GM18858 (cell line): Measurements from ENCODE around the gene HOXB6.

Experiments used
- ATAC-seq: cut with Tn5 transposase; IDR thresholded peaks from one replicate; pipeline ENCODE4 v1.9.1; 2021; ENCODE audit not compliant: unreplicated experiment

Gene HOXB6

DNA sequence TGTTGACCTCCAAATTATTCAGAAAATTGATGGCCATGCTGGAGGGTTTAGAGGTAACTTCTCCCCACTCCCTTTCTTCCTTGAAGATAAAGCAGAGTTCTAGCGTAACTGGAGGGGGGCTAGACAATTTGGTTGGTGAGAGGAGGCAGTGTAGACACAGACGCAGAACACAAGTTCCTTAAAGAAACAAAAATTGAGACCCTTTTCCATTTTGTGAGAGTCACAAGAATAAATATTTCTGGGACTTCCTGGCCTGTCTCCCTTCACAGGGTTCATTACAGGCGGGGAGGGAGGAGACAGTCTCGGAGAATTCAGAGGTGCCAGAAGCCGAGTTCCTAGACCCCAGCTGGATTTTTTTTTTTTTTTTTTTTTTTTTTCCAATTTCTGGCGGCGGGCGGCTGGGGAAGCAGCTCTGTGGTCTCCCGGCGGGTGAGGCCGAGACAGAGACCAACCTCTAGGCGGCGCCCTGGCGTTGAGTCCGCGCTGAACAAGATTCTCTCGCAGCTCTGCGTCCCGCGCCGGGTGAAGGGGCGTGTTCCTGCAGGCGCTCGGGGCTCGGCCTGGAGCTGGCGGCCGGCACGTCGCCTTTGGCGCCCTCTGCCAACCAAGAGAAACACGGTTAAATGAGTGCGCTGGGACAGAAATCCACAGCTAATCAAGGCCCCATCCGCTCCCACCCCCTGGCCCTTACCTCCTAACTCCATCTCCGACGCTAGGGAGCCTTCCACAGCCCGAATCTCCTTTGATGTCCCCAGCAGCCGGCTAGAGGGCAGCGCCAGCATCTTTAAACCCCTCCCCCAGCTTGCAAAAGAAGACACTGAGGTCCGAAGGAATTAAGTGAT lies 31.6 kb upstream of the HOXB6 start:
- ATAC-seq: no peak

DNA sequence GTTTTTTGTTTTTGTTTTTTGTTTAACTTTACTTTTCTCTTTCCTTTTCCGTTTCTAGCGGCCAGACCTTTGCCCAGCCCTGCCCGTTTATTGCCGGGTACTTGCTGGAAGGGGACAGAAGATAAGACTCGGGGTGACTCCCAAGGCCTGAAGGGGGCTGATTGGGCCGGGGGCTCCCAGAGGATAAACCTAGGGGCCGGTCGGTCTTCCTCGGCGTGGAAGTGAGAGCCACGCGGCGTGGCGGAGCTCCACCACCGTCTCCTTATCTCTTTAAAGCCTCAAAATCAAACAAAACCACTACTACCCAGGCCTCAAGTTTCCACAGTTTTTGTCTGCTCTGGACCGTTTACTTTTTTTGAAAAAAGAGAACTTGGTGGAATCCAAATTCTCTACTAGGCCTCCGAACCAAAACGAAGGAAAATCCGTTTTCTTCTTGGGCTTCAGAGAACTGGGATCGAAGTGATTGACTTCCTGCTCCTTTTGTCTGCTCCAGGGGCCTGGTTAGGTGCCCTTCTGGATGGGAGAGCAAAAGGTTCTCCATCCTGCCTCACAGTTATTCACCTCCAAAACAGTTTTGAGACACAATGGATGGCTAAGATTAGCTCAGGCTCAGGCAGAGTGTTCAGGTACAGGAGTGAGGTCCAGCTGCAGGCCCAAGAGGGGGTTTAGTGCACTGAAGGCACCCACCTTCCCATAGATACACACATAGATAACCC lies 29.9 kb upstream of the HOXB6 start:
- no peak for ATAC-seq

DNA sequence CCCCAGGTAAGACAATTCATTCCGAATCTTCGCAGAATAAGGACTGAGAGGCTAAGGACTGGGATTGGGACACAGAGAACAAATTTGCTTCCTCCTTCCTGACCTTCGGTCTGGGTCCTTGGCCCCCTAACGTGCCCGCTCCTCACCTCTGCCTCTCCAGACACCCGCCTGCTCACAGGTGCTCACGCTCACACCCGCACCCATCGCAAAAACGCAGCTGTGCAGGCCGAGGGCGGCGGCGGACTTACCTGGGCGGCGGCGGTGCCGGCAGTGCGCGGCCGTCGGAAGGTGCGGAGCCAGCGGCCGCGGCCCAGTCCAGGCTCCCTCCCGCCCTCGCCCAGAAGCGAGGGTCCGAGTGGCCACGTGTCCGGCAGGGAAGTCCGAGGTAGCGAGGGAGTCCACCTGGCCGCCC lies 28.5 kb upstream of the HOXB6 start:
- no peak for ATAC-seq

DNA sequence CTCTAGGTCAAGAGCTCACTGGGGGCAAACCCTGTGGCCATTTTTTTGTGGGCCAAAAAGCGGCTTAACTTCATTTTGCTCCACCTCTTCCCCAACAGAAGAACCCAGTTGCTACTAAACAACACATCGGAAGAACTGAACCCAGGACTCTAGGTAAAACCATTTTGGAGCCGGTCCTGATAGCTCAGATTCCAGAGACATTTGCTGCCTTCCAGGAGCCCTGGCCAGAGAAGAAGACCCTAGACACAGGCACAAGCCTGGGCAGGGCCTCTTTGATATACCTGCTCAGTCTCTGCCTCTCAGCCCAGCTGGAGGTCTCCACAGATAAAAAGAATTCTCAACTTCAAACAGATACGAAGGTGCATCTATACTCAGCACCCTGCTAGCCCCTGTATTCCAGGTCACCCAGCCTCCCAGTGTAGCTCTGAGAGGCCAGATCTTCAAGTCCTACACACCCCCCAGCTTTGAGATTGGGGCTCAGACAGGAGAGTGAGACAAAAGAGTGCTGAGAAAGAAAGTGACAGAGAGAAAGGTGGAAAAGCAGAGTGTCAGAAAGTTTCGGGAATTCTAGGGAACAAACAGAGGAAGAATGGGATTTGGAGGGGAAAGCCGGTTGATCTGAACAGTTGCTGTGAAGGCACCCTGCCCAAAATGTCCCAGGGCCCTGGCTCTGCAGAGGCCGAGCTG lies 27.9 kb upstream of the HOXB6 start:
- no peak for ATAC-seq

DNA sequence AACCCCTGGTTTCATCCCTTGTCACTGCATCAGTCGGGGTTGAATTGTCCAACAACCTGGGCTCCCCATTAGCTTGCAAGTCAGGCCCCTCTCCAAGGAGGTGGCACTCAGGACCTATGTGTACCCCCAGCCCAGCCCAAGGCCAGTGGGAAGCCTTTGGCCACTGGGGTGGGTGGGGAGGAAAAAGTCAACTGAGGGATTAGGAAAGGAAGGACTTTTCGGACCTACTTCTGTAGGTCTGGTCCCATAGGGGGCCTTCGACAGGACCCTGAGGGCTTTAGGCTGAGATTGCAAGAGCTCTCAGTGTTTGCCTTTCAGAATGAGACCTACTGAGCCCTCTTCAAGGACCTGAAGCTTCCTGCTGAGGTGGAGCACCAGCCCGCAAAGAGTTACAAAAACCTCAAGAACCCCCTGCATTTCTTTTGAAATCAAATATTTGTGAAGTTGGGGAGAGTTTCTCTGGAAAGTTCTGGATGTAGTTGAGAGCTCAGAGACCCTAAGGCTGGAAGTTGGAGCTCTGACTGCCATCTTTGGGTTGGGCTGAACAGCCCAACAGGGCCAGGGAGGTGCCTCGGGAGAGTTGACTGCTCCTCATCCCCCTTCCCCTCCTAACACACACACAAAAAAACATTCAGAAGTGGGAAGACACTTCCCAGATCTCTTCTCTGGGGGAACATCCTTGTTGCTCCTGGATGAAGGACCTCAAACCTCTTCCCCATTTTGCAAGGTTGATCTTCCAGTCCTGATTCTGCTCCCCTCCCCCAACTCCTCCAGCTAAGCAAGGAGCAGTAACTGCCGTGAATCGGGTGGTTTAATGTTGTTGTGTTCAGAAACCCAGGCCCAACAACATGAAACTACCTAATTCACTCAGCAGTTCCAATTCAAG lies 27.1 kb upstream of the HOXB6 start:
- no peak for ATAC-seq

DNA sequence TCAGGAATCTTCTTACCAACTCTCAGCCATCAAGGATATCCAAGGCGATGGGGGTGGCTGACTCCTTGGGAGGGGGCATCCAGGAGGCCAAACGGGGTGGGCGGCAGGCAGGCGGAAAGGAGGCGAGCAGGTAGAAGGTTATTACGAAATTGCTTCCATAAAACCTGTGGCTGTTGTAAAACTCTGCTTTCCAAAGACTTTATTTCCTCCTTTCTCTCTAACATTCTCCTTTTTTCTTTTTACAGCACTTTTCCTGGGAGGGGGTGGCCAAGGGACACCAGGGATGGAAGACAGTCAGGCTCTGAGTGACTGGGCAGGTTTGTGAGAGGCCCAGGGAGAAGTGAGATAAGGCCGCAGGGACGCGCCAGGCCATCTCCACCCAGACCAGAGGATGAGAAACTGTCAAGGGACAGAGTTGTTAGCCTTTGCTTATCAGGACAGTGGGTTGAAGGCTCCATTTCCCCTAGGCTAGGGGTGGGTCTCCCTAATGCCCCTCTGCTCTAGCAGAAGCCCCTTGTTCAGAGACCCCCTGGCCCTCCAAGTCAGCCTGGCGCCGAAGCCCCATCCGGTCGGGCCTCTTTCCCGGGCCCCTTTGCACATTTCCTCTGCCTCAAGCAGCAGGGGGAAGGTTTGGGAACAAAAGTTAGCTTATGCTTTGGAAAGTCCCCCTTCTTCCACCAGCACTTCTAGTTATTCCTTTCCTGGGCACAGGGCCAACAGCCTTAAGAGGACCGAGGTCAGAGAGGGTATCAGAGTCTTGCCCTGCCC lies 26.3 kb upstream of the HOXB6 start:
- ATAC-seq: no peak

DNA sequence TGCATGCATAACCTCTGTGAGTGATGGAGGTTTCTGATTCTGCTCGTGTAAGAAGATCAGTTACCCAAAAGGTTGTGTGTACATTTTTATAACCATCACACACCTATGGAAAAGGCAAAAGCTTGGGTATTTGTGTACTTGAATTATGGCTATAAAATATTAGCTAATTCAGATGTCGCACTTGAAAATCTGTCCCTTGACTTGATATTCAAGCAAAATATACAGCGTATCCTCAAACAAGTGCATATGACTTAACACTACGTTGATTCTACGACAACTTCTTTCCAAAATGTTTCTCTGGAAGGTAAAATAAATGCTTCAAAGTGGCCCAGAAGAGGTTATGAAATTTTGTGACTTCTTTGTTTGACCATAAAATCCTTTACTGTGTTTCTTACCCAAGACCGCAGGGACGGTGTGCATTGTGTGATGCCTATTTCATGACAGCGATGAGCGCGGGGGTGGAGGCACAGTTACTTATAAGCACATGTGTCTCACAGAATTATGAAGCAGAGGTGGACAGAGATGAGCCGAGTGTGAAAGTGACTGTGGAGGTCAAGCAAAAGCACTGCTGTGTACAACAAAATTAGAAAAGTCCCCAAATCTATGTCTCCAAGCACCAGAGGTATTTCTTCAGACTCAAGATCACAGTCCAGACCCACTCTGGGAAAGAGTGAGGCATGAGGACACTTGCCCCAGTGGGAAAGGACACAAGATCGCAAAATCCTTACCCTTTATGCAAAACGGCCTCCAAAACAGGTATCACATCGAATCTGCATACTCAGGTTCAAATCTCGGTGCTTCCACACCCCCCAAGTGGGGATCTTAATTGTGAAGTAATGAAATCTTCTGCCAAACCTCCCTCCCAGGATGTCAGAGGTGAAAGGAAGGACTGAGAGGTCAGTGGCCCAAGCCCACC lies 25.5 kb upstream of the HOXB6 start:
- ATAC-seq: no peak

DNA sequence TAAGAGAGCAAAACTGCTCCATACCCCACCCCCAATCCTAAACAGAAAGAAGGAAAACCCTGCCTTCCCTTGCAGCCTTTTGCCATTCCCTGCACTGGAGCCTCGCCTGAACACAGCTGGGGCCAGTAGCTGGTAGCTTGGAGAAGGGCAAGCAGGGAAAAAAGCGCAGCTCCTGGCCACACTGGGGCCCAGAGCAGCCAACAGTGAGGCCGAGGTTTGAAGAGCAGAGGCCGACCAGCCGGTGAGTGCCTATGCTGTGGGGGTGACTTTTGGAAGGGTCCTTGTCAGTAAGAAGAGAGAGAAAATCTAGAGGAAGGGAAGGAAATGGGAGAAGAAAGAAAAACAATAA lies 24.6 kb upstream of the HOXB6 start:
- no peak for ATAC-seq

DNA sequence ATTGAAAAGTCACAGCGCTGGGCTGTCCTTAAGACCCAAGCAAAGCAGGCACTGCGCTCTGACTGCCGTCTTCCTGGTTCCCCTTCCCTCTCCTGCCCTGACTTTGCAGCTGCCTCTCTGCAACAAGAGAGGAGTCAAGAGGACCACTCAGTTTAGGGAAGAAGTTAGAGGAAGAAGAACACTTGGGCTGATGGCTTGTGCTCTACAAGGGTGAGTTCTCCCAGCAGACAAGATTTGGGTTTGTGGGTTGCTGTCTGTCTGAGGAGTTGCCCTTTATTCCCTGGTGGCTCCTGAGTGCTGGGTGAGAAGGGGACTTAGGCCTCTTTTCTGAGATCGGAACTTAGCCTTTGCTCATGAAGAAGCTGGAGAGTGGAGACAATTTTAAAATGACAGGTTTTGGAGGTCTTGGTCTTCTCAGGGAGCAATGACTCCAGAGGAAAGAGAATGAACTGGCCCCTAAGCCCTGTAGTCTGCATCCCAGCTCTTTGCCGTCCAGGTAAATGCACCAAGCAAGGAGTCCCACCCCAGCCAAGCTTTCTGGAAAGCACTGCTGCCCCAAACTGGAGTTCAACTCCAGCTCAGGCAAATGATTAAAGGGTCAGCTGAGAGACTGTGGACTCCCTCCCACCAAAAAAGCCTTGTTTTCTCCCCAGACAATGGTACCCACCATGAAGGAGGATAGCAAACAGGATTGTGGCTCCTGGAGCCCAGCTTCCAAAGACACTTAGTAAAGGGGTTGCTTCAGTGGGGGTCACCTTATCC lies 24.0 kb upstream of the HOXB6 start:
- ATAC-seq: no peak

DNA sequence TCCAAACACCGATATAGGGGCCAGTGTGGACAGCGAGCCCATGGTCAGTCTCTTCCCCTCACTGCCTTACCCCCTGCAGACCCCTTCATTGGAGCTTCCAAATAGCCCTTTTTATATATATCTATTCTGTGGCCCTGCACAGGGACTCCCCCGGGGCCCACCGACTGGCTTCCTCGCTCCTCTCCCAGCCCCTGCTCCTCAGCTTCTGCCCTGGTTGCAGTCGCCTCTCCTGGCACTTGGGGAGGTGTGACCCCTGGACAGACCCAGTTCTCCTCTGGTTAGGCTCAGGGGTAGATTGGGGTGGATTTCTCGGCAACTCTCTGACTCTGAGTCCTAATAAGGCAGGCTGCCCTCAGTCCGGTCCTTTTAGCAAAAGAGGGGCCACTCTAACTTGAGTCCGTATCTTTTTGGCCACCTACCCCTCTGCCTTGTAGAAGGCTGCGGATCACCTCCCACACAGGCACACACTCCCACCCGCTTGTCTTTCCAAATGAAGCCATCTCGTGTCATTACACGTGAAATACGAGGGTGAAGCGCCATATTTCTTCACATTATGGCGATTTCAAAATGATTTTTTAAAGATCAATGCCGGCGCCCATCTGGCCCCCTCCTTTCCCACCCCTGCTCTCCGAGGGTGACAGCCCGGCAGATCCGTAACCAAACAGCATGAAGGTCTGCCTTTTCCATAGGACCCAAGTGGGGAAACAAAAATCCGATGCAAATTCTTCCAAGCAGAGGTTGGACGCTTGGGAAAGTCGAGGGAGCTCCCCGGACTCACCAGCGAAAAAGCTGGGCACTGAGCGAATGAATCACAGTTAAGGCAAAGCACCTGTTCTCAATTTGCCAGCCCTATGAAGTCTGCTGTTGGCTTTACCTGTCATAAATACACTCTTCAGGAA lies 23.1 kb upstream of the HOXB6 start:
- ATAC-seq: no peak

DNA sequence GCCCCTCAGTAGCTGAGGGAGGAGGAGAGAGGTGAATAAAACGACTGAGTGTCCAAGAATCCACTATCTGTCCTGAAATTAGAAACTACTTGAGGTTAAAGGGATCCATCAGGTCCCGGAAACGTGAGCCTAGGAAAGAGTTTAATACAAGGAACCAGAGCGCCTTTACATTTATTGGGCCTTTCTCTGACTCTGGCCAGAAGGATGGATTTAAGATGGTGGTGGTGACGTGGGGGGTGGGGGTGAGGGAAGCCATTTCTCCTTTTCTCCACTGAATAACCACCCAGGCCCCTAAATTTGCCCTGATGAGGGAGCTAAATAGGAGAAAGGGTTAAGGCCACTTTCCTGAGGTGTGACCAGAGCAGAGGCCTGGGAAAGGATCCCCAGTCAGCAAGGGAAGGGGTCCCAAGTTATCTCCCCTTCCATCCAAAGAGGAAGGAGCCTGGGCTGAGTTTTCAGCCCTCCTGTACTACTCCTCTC lies 22.4 kb upstream of the HOXB6 start:
- ATAC-seq: no peak

DNA sequence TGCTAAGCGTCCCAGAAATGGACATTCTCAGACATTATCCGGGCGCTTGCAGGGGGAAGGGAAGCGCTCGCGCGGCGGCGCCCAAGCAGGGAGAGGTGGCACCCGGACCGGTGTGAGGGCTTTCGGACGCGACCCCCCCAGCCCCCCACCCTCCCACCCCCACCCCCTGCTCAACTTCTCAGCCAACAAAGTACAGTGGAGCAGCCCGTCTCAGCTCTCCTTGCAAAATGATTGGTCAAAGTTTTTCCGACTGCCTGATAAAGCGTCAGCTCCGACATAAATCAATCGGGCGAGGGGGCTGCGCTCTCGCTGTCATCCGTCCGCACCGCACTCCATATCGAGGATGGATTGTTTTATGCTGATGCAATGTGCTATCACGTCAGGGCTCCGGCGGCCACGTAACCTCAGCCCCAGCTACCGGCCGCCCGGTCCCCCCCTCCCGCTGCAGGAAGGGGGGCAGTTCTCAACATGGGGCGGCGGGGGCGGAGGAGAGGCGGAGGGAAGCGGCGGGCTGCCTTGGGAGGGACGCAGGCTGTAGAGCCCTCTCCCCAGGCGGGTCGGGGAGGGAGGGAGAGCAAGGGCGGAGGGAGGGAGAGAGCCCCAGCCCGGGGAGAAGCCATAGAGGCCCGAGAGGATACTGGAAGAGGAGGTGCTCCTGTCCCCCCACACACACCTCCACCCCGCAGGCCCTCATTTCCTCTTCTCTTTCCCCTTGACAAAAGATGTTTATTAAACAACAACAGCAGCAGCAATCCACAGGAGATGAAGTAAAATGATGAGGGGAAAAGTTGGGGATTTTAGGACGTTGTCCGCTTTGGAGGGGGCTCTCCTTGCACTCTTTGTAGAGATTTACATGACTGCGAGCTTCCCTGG lies 21.7 kb upstream of the HOXB6 start, which contains the start of gene HOXB9:
TSS of gene HOXB9 (minus strand) at position 114 of the 873 bp plus-strand sequence. CDS start at position 25, 89 bp downstream.
- no peak for ATAC-seq

DNA sequence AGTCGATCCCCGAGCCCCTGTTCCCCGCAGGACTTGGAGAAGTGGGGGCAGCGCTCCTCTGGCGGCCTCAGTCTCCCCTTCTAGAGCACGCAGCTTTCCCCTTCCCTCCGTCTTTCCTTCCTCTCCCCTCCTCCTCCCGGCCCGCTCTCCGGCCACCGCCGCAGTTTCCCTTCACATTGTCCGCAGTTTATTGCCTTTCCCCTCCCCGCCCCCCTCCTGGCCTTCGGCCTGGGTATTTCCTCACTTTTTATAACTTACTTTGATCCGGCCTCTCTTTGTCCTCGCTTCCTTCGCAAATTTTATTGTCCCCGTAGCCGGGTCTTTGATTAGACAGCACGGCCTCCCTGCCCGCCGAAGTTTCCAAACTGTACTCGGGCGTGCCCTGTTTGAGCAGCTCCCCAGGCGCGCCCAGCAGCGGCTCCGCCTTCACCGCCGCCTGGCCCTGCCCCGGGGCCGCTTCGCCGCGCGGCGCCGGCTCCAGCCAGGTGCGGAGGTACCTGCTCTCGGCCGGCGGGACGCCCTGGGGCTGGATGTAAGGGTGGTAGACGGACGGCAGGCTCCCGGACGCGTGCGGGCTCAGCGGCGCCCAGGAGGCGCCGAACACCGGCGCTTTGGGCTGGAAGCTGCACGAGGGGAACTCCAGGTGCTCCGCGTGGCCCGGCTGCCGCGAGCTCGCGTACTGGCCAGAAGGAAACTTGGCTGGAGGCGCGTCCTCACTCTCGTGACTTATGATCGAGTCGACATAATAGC lies 20.9 kb upstream of the HOXB6 start:
- no peak for ATAC-seq

DNA sequence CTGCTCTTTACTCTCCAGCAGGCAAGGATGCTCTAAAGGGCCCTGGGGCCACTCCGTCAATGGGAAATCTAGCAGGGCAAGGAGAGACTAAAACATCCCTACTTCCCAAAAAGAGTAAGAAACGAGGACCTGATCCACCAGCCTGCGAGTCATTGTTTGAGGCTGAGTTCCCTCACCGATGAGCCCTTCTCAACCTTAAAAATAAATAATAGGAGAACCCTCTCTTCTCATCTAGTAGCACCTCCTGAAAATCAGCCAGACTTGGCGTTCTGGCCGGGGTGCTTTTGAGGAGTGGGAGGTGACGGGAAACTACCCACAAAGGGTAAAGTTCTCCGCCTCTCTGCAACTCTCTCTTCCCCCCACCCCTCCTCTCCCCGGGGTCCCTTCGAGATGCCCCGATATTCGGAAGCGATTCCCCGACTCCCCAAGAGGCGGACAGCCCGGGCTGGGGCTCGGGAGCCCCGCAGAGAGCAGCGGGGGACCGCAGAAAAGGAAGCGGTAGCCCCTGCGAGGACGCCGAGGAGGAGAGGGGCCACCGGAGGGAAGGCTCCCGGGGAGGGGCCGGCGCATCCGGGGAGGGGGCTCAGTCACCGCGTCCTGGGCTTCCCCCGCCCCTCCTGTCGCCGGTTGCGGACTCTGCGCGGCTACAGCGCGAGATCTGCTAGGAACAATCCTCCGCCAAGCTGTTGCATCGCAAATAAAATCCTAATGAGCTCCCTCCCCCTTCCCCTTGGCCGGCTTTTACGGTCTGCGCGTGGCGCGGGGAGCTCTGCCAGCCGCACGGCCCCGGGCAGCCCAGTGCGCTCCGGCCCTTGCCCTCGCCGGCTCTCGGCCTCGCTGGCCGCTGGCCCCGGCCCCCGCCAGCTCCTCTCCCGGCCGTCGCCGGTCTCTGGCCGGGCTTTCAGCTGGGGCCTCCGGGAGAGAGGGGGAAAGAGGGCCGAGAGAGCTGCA lies 20.0 kb upstream of the HOXB6 start:
- ATAC-seq: no peak
